HCT116 (cell line): ENCODE data around the gene UTRN. TPM values are rescaled to one million over a fixed set of nuclear protein-coding genes. Genes with fewer than 3 reads are reported as not detected.

Experiments used
- ATAC-seq: fragments of 200-7000 bp; cut with Tn5 transposase; 2 replicates; pipeline ENCODE4 v1.9.1; 2020; ENCODE audit warnings: mild to moderate bottlenecking, moderate library complexity
- BruUV-seq: library from RNA; stranded (reverse); fragments of 400-500 nt; replicated peaks from 2 replicates; lab custom pipeline; 2021; lab: Mats Ljungman, UMichigan
- CTCF ChIA-PET: fragments of 300-600 bp; sonication (Branson Sonifier 250); formaldehyde crosslinking; loops from one replicate; lab custom pipeline; 2021; ENCODE audit warnings: antibody characterized with exemption; lab: Charles Lee
- POLR2A ChIA-PET: fragments of 300-600, 350-600 bp; sonication (Branson Sonifier 250); formaldehyde crosslinking; loops from one replicate; lab custom pipeline; 2021; ENCODE audit warnings: antibody characterized with exemption; lab: Charles Lee
- RAD21 ChIA-PET, 2 experiments: fragments of 300-600 bp; sonication (Branson Sonifier 250); formaldehyde crosslinking; loops; one replicate each; lab custom pipeline; 2023; ENCODE audit warnings: low total read pairs in 2 of 2; ENCODE audit not compliant: uncharacterized antibody in 2 of 2, unreplicated experiment in 2 of 2, low non-redundant PET in 1 of 2; lab: Charles Lee
- DNase-seq: peaks from one replicate; pipeline ENCODE4 v3.0.0-alpha.2; 2010; ENCODE audit warnings: low read depth, low spot score
- H2AFZ ChIP-seq: fragments of 200-600 bp; shearing (Covaris generic), sonication (generic); 2 replicates; pipeline ENCODE4 v1.6.1; 2017; ENCODE audit warnings: low read depth, mixed run types, mixed read lengths, antibody characterized with exemption, low read length; ENCODE audit not compliant: poor library complexity, severe bottlenecking
- H3K27ac ChIP-seq: 2 replicates; pipeline ENCODE4 v1.5.1; 2012; ENCODE audit warnings: low read depth, low read length
- H3K27me3 ChIP-seq: fragments of 200-600 bp; sonication (generic); 2 replicates; pipeline ENCODE4 v1.6.1; 2016; ENCODE audit warnings: mixed run types, low read length, mixed read lengths; ENCODE audit not compliant: insufficient read depth
- H3K36me3 ChIP-seq, 2 experiments: fragments of 200-500 bp in 1 of 2; fragments of 200-600 bp in 1 of 2; sonication (Bioruptor generic) in 1 of 2; sonication (generic) in 1 of 2; 2 replicates each; pipeline versions ENCODE4 v1.5.1 to v1.6.1; 2014 to 2016; ENCODE audit warnings: low read length in 2 of 2, inconsistent platforms in 1 of 2, mixed read lengths in 1 of 2, mixed run types in 1 of 2; ENCODE audit not compliant: insufficient read depth in 2 of 2, control insufficient read depth in 1 of 2
- H3K4me1 ChIP-seq, 2 experiments: fragments of 200-600 bp in 1 of 2; sonication (generic) in 1 of 2; 2 replicates each; pipeline versions ENCODE4 v1.5.1 to v1.6.1; 2012 to 2017; ENCODE audit warnings: low read length in 2 of 2, inconsistent platforms in 1 of 2, mild to moderate bottlenecking in 1 of 2, mixed read lengths in 1 of 2, mixed run types in 1 of 2, moderate library complexity in 1 of 2; ENCODE audit not compliant: insufficient read depth in 2 of 2, control insufficient read depth in 1 of 2
- H3K4me2 ChIP-seq: fragments of 200-600 bp; sonication (generic); 2 replicates; pipeline ENCODE4 v1.6.1; 2017; ENCODE audit warnings: mixed run types, low read length, mixed read lengths
- H3K4me3 ChIP-seq, 2 experiments: fragments of 200-600 bp in 1 of 2; sonication (generic) in 1 of 2; replicated peaks in 1 of 2; 2 replicates each; pipeline ENCODE4 v1.5.1; 2011 to 2016; ENCODE audit warnings: low read length in 2 of 2, control low read depth in 1 of 2, low read depth in 1 of 2, mild to moderate bottlenecking in 1 of 2, mixed read lengths in 1 of 2, mixed run types in 1 of 2
- H3K79me2 ChIP-seq: fragments of 200-600 bp; sonication (generic); 2 replicates; pipeline ENCODE4 v1.6.1; 2017; ENCODE audit warnings: mild to moderate bottlenecking, mixed run types, low read length, moderate library complexity, mixed read lengths; ENCODE audit not compliant: insufficient read depth
- H3K9ac ChIP-seq: fragments of 200-600 bp; sonication (generic); 2 replicates; pipeline ENCODE4 v1.6.1; 2016; ENCODE audit warnings: low read length, mixed read lengths
- H3K9me2 ChIP-seq: fragments of 200-600 bp; sonication (generic), shearing (Covaris generic); 2 replicates; pipeline ENCODE4 v1.6.1; 2017; ENCODE audit warnings: mixed run types, mild to moderate bottlenecking, moderate library complexity; ENCODE audit not compliant: insufficient read depth
- H3K9me3 ChIP-seq, 2 experiments: fragments of 200-500 bp in 1 of 2; fragments of 200-600 bp in 1 of 2; sonication (Bioruptor generic) in 1 of 2; sonication (generic) in 1 of 2; 2 replicates each; pipeline ENCODE4 v1.6.1; 2014 to 2017; ENCODE audit warnings: low read length in 2 of 2, mixed read lengths in 2 of 2, inconsistent platforms in 1 of 2, low read depth in 1 of 2, mild to moderate bottlenecking in 1 of 2, mixed run types in 1 of 2, moderate library complexity in 1 of 2; ENCODE audit not compliant: control insufficient read depth in 1 of 2, insufficient read depth in 1 of 2
- H4K20me1 ChIP-seq: fragments of 200-600 bp; sonication (generic), shearing (Covaris generic); 2 replicates; pipeline ENCODE4 v1.6.1; 2017; ENCODE audit warnings: mixed run types, mild to moderate bottlenecking, moderate library complexity; ENCODE audit not compliant: insufficient read depth
- CBX3 ChIP-seq: IDR thresholded peaks from 2 replicates; pipeline ENCODE4 v1.6.1; 2012; ENCODE audit warnings: low read depth
- CEBPB ChIP-seq: IDR thresholded peaks from 2 replicates; pipeline ENCODE4 v1.6.1; 2012; ENCODE audit warnings: low read depth
- ELF1 ChIP-seq: IDR thresholded peaks from 2 replicates; pipeline ENCODE4 v1.6.1; 2012; ENCODE audit warnings: low read depth, borderline replicate concordance
- FOSL1 ChIP-seq: IDR thresholded peaks from 2 replicates; pipeline ENCODE4 v1.6.1; 2012; ENCODE audit warnings: low read depth
- JUND ChIP-seq: IDR thresholded peaks from 2 replicates; pipeline ENCODE4 v1.6.1; 2012
- POLR2AphosphoS5 ChIP-seq: IDR thresholded peaks from 2 replicates; pipeline ENCODE4 v1.6.1; 2011; ENCODE audit warnings: mild to moderate bottlenecking, low read depth, low read length, moderate library complexity
- RAD21 ChIP-seq: IDR thresholded peaks from 2 replicates; pipeline ENCODE4 v1.6.1; 2012; ENCODE audit warnings: low read depth, mild to moderate bottlenecking
- SIN3A ChIP-seq: IDR thresholded peaks from 2 replicates; pipeline ENCODE4 v1.6.1; 2012; ENCODE audit warnings: low read depth
- SRF ChIP-seq: IDR thresholded peaks from 2 replicates; pipeline ENCODE4 v1.6.1; 2012; ENCODE audit warnings: low read depth
- ZNF274 ChIP-seq: fragments of 200-500 bp; sonication (Bioruptor generic); IDR thresholded peaks from 2 replicates; pipeline ENCODE4 v1.6.1; 2014; ENCODE audit warnings: mild to moderate bottlenecking, low read depth, low read length, inconsistent platforms
- intact Hi-C: fragments of 100-400 bp; cut with micrococcal nuclease; formaldehyde crosslinking; loops from 2 replicates; pipeline ENCODE4 v1.10.0; 2022
- total RNA-seq: library from RNA; stranded (reverse); gene quantifications from one replicate; pipeline ENCODE4 v1.2.1, GENCODE V29; 2021; ENCODE audit not compliant: unreplicated experiment
- TF ChIP-seq, protein P1 (sequence below): IDR thresholded peaks from 2 replicates; pipeline ENCODE4 v1.6.1; 2012

Gene UTRN
- total RNA-seq, 1 experiment from 2014 or later, result 28.4 TPM

DNA sequence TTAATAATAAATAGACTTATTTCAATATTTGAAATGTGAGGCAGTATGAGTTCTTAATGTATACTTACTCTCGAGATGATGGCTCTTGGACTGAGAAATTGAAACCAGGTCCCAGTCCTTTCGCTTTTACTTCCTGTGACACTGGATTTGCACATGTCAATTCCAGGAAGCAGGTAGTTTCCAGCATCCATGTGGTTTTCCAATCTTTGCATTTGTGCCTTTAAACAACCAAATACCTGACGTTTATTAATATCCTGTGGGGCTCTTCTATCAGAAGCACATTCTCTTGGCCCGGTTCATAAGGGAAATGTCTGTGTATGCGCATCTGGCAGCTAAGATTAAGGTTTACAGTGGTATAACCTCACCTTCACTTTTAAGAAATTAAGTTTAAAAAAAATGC is 13.1 kb downstream of the UTRN start:
- BruUV-seq, result no TSS peak
- H3K36me3 ChIP-seq, result peaks cover 0 to 7% of the 10 kb centered on the region in 2 experiments; a peak in 1 of 4 replicates
- H3K4me2 ChIP-seq, result no peak overlapping the region
- H3K9ac ChIP-seq, result no peak overlapping the region
- H3K4me3 ChIP-seq, result no peak overlapping the region
- H3K9me2 ChIP-seq, result no peaks in the 10 kb centered on the region
- RAD21 ChIA-PET, result no interaction called here
- H4K20me1 ChIP-seq, result no peaks in the 10 kb centered on the region
- intact Hi-C loops, result no loop called here
- H2AFZ ChIP-seq, result no peak overlapping the region
- DNase-seq, result no peak
- CTCF ChIA-PET, result no interaction called here
- peaks cover 8 to 11% of the 10 kb centered on the region in 2 experiments; a peak in 3 of 4 replicates for H3K4me1 ChIP-seq
- POLR2A ChIA-PET, result no interaction called here
- H3K9me3 ChIP-seq, result no peaks in the 10 kb centered on the region
- ATAC-seq, result no peak
- TF ChIP-seq, protein P1, sequence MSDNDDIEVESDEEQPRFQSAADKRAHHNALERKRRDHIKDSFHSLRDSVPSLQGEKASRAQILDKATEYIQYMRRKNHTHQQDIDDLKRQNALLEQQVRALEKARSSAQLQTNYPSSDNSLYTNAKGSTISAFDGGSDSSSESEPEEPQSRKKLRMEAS, result no peak
- TF ChIP-seq CEBPB, result no peak
- no peaks in the 10 kb centered on the region for H3K79me2 ChIP-seq
- no peak overlapping the region for H3K27ac ChIP-seq
- H3K27me3 ChIP-seq, result no peaks in the 10 kb centered on the region

DNA sequence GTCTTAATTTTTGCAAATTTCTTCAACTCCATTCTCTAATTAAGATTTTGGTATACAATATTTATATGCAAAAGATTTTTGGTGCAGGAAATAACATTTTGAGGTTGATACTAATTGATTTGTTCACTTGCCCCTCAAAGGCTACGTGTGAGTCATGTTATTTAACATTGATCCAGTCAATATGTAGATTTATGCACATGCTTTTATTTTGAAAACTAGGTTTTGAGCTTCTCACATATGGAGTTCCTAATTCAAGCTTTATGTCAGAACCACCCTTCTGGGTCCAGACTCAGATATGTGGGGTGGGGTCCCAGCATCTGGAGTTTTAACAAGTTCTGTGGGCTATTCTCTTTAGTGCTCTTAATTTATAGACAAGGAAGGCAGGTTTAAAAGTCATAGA is 13.8 kb downstream of the UTRN start:
- Histone ChIP-seq H3K9me3 (no peaks in the 10 kb centered on the region), H3K27ac (no peak overlapping the region), H4K20me1 (no peaks in the 10 kb centered on the region), H3K79me2 (no peaks in the 10 kb centered on the region), H3K4me3 (no peak overlapping the region), H3K4me1 (peaks cover 6 to 8% of the 10 kb centered on the region in 2 experiments; a peak in 3 of 4 replicates), H3K4me2 (no peak overlapping the region), H3K36me3 (peaks cover 0 to 7% of the 10 kb centered on the region in 2 experiments; a peak in 1 of 4 replicates), H2AFZ (no peak overlapping the region), H3K9ac (no peak overlapping the region), H3K27me3 (no peaks in the 10 kb centered on the region), H3K9me2 (no peaks in the 10 kb centered on the region)
- DNase-seq, result no peak
- ChIA-PET RAD21 (no interaction called here), CTCF (no interaction called here), POLR2A (no interaction called here)
- no TSS peak for BruUV-seq
- intact Hi-C loops, result no loop called here
- ATAC-seq, result no peak
- TF ChIP-seq ZNF274, result no peak
- no peak for TF ChIP-seq CEBPB
- no peak for TF ChIP-seq SRF
- no peak for TF ChIP-seq POLR2AphosphoS5
- TF ChIP-seq FOSL1, result no peak
- no peak for TF ChIP-seq RAD21
- TF ChIP-seq JUND, result no peak
- TF ChIP-seq CBX3, result no peak
- no peak for TF ChIP-seq SIN3A
- no peak for TF ChIP-seq ELF1
- TF ChIP-seq, all 23 proteins: peak for 0
